GM18909 (cell line): Measurements from ENCODE around the gene RAI1.

Experiments
- ATAC-seq: cut with Tn5 transposase; IDR thresholded peaks from one replicate; pipeline ENCODE4 v1.9.1; 2021; ENCODE audit warnings: mild to moderate bottlenecking; ENCODE audit not compliant: unreplicated experiment, poor library complexity

Gene RAI1

GRCh38 chr17:17714261-17714866 is 33.1 kb downstream of the RAI1 start:
- ATAC-seq: no peak

GRCh38 chr17:17714879-17715278 is 33.6 kb downstream of the RAI1 start:
- ATAC-seq: no peak

GRCh38 chr17:17716837-17717523 is 35.7 kb downstream of the RAI1 start:
- ATAC-seq: no peak

GRCh38 chr17:17718251-17718650 is 37.0 kb downstream of the RAI1 start:
- no peak for ATAC-seq

- ATAC-seq: no peak
Measured at GRCh38 chr17:17719199-17719940, 38.1 kb downstream of the RAI1 start.

DNA sequence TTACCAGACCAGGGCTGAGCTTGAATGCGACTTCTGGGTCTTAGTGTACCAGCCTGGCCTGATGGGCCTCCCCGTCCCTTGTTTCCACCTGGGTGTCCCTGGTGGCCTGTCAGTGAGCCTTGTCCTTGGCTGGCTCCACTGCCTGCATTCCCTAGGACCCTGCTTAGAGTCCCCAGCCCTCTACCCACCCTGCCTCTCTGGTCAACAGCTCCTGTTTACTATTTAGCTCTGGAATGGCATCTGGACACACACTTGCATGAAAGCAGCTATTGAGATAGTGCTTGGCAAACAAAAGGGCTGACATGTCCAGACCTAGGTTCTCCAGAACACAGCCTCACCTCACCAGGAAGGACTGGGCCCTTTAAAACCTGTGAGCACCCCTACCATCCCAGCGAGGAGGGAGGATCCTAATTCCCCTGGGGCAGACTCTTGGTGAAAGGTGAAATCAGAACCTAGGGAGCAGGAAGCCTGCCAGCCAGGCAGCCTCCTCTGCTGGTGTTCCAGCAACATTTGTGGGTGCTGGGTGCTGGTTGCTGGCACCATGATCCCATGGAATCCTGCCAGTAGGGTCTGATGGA is 38.8 kb downstream of the RAI1 start:
- ATAC-seq: no peak

- ATAC-seq: no peak
Measured at GRCh38 chr17:17721140-17721668, 39.9 kb downstream of the RAI1 start.

DNA sequence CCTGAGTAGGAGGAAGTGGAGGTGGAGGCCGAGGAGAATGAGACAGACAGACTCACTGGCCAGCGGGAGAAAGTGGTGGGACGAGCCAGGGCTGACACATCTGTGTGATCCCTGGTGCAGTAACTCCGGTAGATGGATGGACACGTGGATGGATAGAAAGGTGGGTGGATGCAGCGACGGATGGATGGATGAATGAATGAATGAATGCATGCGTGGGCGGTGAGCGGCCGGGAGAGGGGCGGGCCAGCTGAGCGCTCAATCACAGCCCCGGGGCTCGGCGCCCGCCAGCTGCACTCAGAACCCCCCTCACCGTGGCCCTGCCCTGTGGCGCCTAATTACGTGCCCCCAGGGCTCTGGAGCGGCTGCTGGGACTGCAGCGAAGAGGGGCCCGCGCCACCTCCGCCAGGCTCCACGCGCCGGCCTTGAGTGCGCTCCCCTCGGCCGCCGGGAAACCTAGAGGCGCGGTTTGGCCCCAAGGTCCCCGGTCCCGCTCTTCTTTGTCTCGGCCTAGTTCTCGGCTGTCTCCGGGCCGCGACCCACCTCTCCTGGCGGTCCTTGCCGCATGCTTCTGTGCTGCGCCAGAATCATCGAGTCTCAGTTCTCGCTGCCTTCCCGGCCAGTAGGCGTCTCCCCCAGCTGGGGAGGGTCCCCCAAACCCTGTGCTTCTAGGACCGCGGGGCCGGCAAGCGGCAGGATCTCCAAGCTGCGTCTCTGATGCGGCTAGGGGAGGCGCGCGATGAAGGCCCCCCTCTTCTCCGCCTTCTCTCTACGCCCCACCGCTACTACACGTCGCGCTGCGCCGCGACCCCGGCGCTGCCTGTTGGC is 41.0 kb downstream of the RAI1 start:
- ATAC-seq: no peak

- ATAC-seq: no peak
Measured at GRCh38 chr17:17722906-17723353, 41.7 kb downstream of the RAI1 start.

GRCh38 chr17:17723354-17724261 is 42.4 kb downstream of the RAI1 start:
- ATAC-seq: no peak

DNA sequence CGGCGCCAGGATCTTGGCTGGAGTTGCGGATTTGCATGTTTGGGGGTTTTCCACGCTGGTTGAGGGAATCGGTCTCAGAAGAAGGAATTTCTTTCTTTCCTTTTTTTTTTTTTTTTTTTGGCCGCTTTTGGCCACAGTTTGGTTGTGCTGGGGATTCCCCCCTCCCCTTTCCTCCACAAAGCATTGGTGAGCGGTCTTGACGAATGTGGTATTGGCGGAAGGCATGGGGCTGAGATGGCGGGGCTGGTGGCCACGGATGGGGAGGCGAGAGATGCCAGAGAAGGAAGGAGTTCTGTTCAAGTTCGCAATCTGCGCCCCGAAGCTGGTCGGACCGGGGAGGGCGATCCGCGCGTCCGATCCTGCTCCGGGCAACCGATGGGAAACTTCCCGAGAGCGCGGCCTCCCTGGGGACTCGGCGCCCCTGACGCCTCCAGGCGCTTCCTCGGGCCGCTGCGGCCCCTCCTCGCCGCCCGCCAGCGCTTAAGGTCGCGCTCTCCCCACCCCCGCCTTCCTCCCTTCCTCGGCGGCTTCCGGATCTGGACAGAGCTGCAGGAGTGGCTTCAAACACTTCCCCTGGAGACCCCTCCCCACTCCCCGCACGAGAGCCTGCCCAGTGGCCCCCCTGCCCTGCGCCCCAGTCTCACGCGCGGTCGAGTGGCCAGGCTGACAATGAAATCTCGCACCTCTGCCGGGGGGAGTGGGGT is 43.2 kb downstream of the RAI1 start:
- ATAC-seq: no peak

GRCh38 chr17:17725011-17725751 is 43.9 kb downstream of the RAI1 start:
- ATAC-seq: no peak

DNA sequence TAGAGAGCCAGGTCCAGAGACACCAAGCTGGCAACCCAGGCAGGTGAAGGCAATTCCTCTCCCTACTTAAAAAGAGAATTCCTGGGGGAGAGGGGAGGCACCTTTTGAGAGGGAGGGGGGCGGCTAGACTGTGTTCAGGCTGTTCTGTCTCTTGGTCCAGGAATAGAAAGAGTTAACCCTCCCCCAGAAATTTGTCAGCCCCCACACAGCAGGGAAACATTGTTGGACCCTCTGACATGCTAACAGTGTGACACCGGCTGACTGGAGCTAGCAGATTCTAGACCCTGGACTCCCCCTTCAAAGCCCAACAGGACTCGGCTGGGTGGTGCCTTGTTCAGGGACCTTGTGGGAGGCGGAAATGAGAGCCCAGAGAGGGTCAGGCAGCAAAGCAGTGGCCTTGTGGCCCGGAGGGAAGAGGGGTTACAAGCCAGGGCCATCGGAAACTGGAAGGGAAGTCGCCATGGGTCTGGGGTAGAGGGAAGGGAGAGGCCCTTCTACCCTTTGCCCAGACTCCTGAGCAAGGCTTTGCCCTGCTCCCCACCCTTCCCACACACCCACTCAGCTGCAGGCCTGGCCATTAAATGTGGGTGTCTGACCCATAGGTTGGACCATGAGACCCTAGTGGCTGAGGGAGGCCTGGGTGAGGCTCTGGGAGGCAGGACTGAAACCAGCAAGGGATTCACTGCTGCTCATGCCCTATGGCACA is 44.6 kb downstream of the RAI1 start:
- no peak for ATAC-seq

- ATAC-seq: no peak
Measured at GRCh38 chr17:17726458-17727060, 45.3 kb downstream of the RAI1 start.

GRCh38 chr17:17727111-17727659 is 45.9 kb downstream of the RAI1 start:
- ATAC-seq: no peak

DNA sequence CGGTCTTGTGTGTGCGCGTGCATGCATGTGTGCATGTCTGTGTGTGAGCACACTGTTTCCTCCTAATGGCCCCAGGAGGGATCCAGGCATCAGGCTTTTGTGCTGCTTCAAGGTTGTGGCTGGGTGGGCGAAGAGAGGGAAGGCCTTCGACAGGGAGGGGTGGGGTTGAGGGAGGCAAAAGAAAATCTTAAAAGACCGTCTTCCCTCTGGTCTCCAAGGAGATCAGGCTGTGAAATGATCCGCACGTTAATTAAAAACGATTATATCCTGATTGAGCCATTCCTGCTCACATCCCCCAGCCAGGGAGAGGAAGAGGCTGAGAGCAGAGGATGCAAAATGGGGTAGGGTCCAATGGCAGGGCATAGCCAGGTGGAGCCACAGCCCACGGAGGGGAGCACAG is 46.9 kb downstream of the RAI1 start:
- ATAC-seq: no peak
